Mesenchymal stem cell (in vitro differentiated cells and primary cell): ENCODE measurements around the gene TDRD9.
A peak's percentile ranks its signal among the peaks of the same experiment; 100 is the strongest.
"Not testable (repeated sequence)": the region's sequence is repeated elsewhere in the genome, so short reads cannot be mapped to it uniquely, and the experiment has no call there.

ENCODE experiments used
- DNase-seq: peaks from one replicate; pipeline ENCODE4 v3.0.0-alpha.2; 2013
- H2AFZ ChIP-seq: one replicate; pipeline ENCODE4 v1.6.1; 2013; ENCODE audit warnings: low read depth, mild to moderate bottlenecking, control low read depth, inconsistent platforms, low read length, moderate library complexity
- H2AK5ac ChIP-seq: 2 replicates; pipeline ENCODE4 v1.6.1; 2013; ENCODE audit warnings: low read length, moderate library complexity, mild to moderate bottlenecking, inconsistent platforms; ENCODE audit not compliant: severe bottlenecking
- H2BK120ac ChIP-seq: one replicate; pipeline ENCODE4 v1.6.1; 2013; ENCODE audit warnings: low read depth, mild to moderate bottlenecking, inconsistent platforms, low read length, moderate library complexity
- H2BK12ac ChIP-seq, 2 experiments: one replicate each; pipeline ENCODE4 v1.6.1; 2013; ENCODE audit warnings: inconsistent platforms in 2 of 2, low read length in 2 of 2, mild to moderate bottlenecking in 2 of 2, moderate library complexity in 2 of 2, control low read depth in 1 of 2
- H2BK15ac ChIP-seq: one replicate; pipeline ENCODE4 v1.6.1; 2013; ENCODE audit warnings: mild to moderate bottlenecking, low read depth, inconsistent platforms; ENCODE audit not compliant: poor library complexity, severe bottlenecking
- H2BK5ac ChIP-seq: 2 replicates; pipeline ENCODE4 v1.6.1; 2013; ENCODE audit warnings: low read depth, mild to moderate bottlenecking, low read length, control low read depth, inconsistent platforms; ENCODE audit not compliant: poor library complexity, severe bottlenecking
- H3K14ac ChIP-seq, 2 experiments: one replicate each; pipeline ENCODE4 v1.6.1; 2013; ENCODE audit warnings: inconsistent platforms in 2 of 2, low read length in 2 of 2, control low read depth in 1 of 2, mild to moderate bottlenecking in 1 of 2, moderate library complexity in 1 of 2
- H3K18ac ChIP-seq, 2 experiments: one replicate each; pipeline ENCODE4 v1.6.1; 2013; ENCODE audit warnings: inconsistent platforms in 2 of 2, low read length in 2 of 2, control low read depth in 1 of 2, low read depth in 1 of 2, mild to moderate bottlenecking in 1 of 2
- H3K23ac ChIP-seq, 2 experiments: one replicate each; pipeline ENCODE4 v1.6.1; 2013; ENCODE audit warnings: inconsistent platforms in 2 of 2, low read length in 2 of 2, mild to moderate bottlenecking in 2 of 2, moderate library complexity in 2 of 2, control low read depth in 1 of 2
- H3K27ac ChIP-seq: 2 replicates; pipeline ENCODE4 v1.5.1; 2013; ENCODE audit warnings: mild to moderate bottlenecking, moderate library complexity, low read length, control low read depth, inconsistent platforms; ENCODE audit not compliant: poor library complexity, severe bottlenecking
- H3K27me3 ChIP-seq, 2 experiments: 2 replicates each; pipeline versions ENCODE4 v1.6.1 to v1.7.0; 2013; ENCODE audit warnings: low read length in 2 of 2, mild to moderate bottlenecking in 2 of 2, moderate library complexity in 2 of 2, control low read depth in 1 of 2, inconsistent platforms in 1 of 2; ENCODE audit not compliant: control insufficient read depth in 1 of 2, insufficient read depth in 1 of 2
- H3K36me3 ChIP-seq, 2 experiments: 2 replicates each; pipeline versions ENCODE4 v1.6.1 to v1.7.0; 2013; ENCODE audit warnings: low read length in 2 of 2, control low read depth in 1 of 2, inconsistent platforms in 1 of 2, low read depth in 1 of 2, mild to moderate bottlenecking in 1 of 2; ENCODE audit not compliant: insufficient read depth in 2 of 2, control insufficient read depth in 1 of 2
- H3K4ac ChIP-seq, 2 experiments: one replicate each; pipeline ENCODE4 v1.6.1; 2013; ENCODE audit warnings: inconsistent platforms in 2 of 2, low read length in 2 of 2, mild to moderate bottlenecking in 2 of 2, moderate library complexity in 2 of 2, control low read depth in 1 of 2, low read depth in 1 of 2
- H3K4me1 ChIP-seq: 2 replicates; pipeline ENCODE4 v1.6.1; 2013; ENCODE audit warnings: low read depth, low read length, control low read depth; ENCODE audit not compliant: control insufficient read depth, insufficient read depth
- H3K4me2 ChIP-seq: 2 replicates; pipeline ENCODE4 v1.6.1; 2013; ENCODE audit warnings: low read length, mild to moderate bottlenecking, inconsistent platforms; ENCODE audit not compliant: poor library complexity, severe bottlenecking
- H3K4me3 ChIP-seq, 2 experiments: 2 replicates each; pipeline versions ENCODE4 v1.5.1 to v1.7.0; 2013; ENCODE audit warnings: low read length in 2 of 2, mild to moderate bottlenecking in 2 of 2, control low read depth in 1 of 2, low read depth in 1 of 2; ENCODE audit not compliant: insufficient read depth in 1 of 2
- H3K79me1 ChIP-seq: replicated peaks from 2 replicates; pipeline ENCODE4 v1.6.1; 2013; ENCODE audit warnings: mild to moderate bottlenecking, control low read depth, low read length, inconsistent platforms; ENCODE audit not compliant: poor library complexity, severe bottlenecking
- H3K9ac ChIP-seq: 2 replicates; pipeline ENCODE4 v1.7.0; 2013; ENCODE audit warnings: mild to moderate bottlenecking, low read length, moderate library complexity
- H3K9me3 ChIP-seq: 2 replicates; pipeline ENCODE4 v1.7.0; 2013; ENCODE audit warnings: mild to moderate bottlenecking, low read length; ENCODE audit not compliant: control insufficient read depth
- H4K8ac ChIP-seq: one replicate; pipeline ENCODE4 v1.6.1; 2013; ENCODE audit warnings: inconsistent platforms, mild to moderate bottlenecking, low read length, moderate library complexity
- H4K91ac ChIP-seq: one replicate; pipeline ENCODE4 v1.6.1; 2013; ENCODE audit warnings: mild to moderate bottlenecking, low read length, inconsistent platforms
- WGBS: methylation state at CpG from one replicate; pipeline ENCODE4 v1.1.7; 2013; ENCODE audit warnings: mixed read lengths; 5-methylcytosine and 5-hydroxymethylcytosine counted together

The TDRD9 gene

DNA sequence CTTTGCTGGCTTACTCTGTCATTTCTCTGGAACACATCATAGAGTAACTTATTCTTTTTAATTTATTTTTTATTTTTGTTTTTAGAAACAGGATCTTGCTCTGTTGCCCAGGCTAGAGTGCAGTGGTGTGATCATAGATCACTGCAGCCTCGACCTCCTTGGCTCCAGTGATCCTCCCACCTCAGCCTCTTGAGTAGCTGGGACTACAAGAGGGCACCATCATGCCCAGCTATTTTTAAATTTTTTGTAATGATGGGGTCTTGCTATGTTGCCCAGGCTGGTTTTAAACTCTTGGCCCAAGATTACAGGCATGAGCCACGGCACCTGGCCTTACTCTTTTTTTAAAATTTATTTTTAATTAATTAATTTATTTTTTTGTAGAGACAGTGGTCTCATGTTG lies 46.3 kb downstream of the TDRD9 start:
- H3K18ac ChIP-seq: no peak overlapping the region
- 43% methylated on average over 1 of the region's 2 CpGs for WGBS

DNA sequence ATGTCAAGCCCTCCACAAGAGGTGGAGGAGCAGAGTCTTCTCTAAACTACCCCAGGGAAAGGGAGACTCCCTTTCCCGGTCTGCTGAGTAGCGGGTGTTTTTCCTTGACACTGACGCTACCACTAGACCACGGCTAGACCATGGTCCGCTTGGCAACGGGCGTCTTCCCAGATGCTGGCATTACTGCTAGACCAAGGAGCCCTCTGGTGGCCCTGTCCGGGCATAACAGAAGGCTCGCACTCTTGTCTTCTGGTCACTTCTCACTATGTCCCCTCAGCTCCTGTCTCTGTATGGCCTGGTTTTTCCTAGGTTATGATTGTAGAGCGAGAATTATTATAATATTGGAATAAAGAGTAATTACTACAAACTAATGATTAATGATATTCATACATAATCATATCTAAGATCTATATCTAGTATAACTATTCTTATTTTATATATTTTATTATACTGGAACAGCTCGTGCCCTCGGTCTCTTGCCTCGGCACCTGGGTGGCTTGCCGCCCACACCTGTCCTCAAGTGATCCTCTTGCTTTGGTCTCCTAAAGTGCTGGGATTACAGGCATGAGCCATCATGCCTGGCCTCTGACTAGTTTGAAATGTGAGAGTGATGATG lies 52.5 kb downstream of the TDRD9 start:
- not testable (repeated sequence) for H2BK12ac ChIP-seq, H4K8ac ChIP-seq, H3K4me2 ChIP-seq, H2BK15ac ChIP-seq, H2AK5ac ChIP-seq, H3K4me1 ChIP-seq, H3K4ac ChIP-seq, H3K27me3 ChIP-seq, H4K91ac ChIP-seq, H2AFZ ChIP-seq, H2BK120ac ChIP-seq, H3K23ac ChIP-seq, H3K9ac ChIP-seq, H3K9me3 ChIP-seq, H3K27ac ChIP-seq, H3K18ac ChIP-seq, H3K36me3 ChIP-seq, H3K79me1 ChIP-seq, H3K4me3 ChIP-seq, H3K14ac ChIP-seq, H2BK5ac ChIP-seq
- whole genome bisulfite sequencing: 84% methylated on average over 8 of the region's 14 CpGs
- DNase-seq: peak; percentile 42

More for the DNA sequence above, 46.3 kb downstream of the TDRD9 start:
- H4K91ac ChIP-seq: no peak overlapping the region
- no peak overlapping the region for H3K4ac ChIP-seq
- H2BK15ac ChIP-seq: no peak overlapping the region
- no peak overlapping the region for H2AK5ac ChIP-seq
- no peak overlapping the region for H3K4me3 ChIP-seq
- no peaks in the 10 kb centered on the region for H3K79me1 ChIP-seq
- H3K4me2 ChIP-seq: no peak overlapping the region
- H3K36me3 ChIP-seq: no peaks in the 10 kb centered on the region
- H3K27me3 ChIP-seq: peaks cover 0 to 13% of the 10 kb centered on the region in 2 experiments
- H3K27ac ChIP-seq: no peak overlapping the region
- H2AFZ ChIP-seq: no peak overlapping the region
- no peak overlapping the region for H3K9ac ChIP-seq
- no peak overlapping the region for H3K14ac ChIP-seq
- H4K8ac ChIP-seq: no peak overlapping the region
- no peak overlapping the region for H2BK120ac ChIP-seq
- H3K9me3 ChIP-seq: no peaks in the 10 kb centered on the region
- no peak overlapping the region for H2BK12ac ChIP-seq
- H2BK5ac ChIP-seq: no peak overlapping the region
- no peak overlapping the region for H3K23ac ChIP-seq
- H3K4me1 ChIP-seq: no peaks in the 10 kb centered on the region
- DNase-seq: no peak

DNA sequence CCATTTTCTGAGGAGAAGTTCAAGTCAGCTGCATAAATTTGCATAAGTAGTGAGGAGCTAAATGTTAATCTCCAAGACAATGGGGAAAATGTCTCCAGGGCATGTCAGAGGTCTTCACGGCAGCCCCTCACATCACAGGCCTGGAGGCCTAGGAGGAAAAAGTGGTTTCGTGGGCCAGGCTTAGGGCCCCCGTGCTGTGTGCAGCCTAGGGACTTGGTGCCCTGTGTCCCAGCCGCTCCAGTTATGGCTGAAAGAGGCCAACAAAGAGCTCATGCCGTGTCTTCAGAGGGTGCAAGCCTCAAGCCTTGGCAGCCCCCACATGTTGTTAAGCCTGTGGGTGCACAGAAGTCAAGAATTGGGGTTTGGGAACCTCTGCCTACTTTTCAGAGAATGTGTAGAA lies 55.9 kb downstream of the TDRD9 start:
- Histone ChIP-seq H3K14ac (no peak overlapping the region), H4K8ac (no peak overlapping the region), H2BK12ac (no peak overlapping the region), H2BK120ac (no peak overlapping the region), H3K9ac (no peak overlapping the region), H3K27ac (no peak overlapping the region), H4K91ac (no peak overlapping the region), H3K4ac (no peak overlapping the region), H3K18ac (no peak overlapping the region), H3K4me1 (no peaks in the 10 kb centered on the region), H3K4me3 (no peak overlapping the region), H3K9me3 (peaks cover 17% of the 10 kb centered on the region), H3K36me3 (no peaks in the 10 kb centered on the region), H3K27me3 (peaks cover 4 to 33% of the 10 kb centered on the region in 2 experiments), H3K4me2 (no peak overlapping the region), H2BK15ac (no peak overlapping the region), H3K79me1 (no peaks in the 10 kb centered on the region), H2AFZ (no peak overlapping the region), H3K23ac (no peak overlapping the region), H2BK5ac (no peak overlapping the region), H2AK5ac (no peak overlapping the region)
- 73% methylated on average over 5 of the region's 5 CpGs for WGBS
- no peak for DNase-seq

DNA sequence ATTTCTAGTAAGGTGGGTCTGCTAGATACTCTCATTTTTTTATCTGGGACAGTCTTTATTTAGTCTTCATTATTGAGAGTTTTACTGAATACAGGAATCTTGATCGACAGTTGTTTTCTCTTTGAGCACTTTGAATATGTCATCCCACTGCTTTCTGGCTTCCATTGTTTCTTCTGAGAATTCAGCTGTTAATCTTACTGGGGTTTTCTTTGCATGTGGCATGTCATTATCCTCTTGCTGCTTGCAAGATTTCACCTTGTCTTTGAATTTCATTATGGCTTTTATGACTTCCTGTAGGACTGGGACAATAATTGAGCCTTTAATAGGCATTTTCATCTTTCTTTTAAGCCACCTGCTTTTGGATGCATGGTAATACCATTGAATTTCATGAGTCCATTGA lies 60.8 kb downstream of the TDRD9 start:
- H3K36me3 ChIP-seq: no peaks in the 10 kb centered on the region
- no peak overlapping the region for H3K27ac ChIP-seq
- no peak overlapping the region for H3K18ac ChIP-seq
- H3K4ac ChIP-seq: no peak overlapping the region
- H4K91ac ChIP-seq: no peak overlapping the region
- no peak overlapping the region for H3K9ac ChIP-seq
- H3K79me1 ChIP-seq: no peaks in the 10 kb centered on the region
- H3K27me3 ChIP-seq: peaks cover 8 to 52% of the 10 kb centered on the region in 2 experiments
- H2BK120ac ChIP-seq: no peak overlapping the region
- H4K8ac ChIP-seq: no peak overlapping the region
- H2BK15ac ChIP-seq: no peak overlapping the region
- no peak overlapping the region for H2BK5ac ChIP-seq
- no peak overlapping the region for H2AFZ ChIP-seq
- WGBS: no CpG with 5 or more reads among the region's 1 CpG
- H3K14ac ChIP-seq: no peak overlapping the region
- H3K23ac ChIP-seq: no peak overlapping the region
- H3K4me1 ChIP-seq: no peaks in the 10 kb centered on the region
- H3K4me2 ChIP-seq: no peak overlapping the region
- no peak overlapping the region for H2BK12ac ChIP-seq
- H3K4me3 ChIP-seq: no peak overlapping the region
- no peak for DNase-seq
- no peak overlapping the region for H2AK5ac ChIP-seq
- H3K9me3 ChIP-seq: peaks cover 27% of the 10 kb centered on the region
